ENCODE data around the gene COPS7A.

- TF ChIP-seq POLR2A (IDR thresholded peaks at IDR 0.05) (no peak), EP300 (IDR thresholded peaks at IDR 0.05) (no peak)
- TF ChIP-seq, protein P1, sequence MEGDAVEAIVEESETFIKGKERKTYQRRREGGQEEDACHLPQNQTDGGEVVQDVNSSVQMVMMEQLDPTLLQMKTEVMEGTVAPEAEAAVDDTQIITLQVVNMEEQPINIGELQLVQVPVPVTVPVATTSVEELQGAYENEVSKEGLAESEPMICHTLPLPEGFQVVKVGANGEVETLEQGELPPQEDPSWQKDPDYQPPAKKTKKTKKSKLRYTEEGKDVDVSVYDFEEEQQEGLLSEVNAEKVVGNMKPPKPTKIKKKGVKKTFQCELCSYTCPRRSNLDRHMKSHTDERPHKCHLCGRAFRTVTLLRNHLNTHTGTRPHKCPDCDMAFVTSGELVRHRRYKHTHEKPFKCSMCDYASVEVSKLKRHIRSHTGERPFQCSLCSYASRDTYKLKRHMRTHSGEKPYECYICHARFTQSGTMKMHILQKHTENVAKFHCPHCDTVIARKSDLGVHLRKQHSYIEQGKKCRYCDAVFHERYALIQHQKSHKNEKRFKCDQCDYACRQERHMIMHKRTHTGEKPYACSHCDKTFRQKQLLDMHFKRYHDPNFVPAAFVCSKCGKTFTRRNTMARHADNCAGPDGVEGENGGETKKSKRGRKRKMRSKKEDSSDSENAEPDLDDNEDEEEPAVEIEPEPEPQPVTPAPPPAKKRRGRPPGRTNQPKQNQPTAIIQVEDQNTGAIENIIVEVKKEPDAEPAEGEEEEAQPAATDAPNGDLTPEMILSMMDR (IDR thresholded peaks at IDR 0.05) = peak; percentile 63 to 76 (median 71)
These were observed 11.8 kb downstream of the COPS7A start for GRCh38 chr12:6735448-6736191.
